NCI-H1092 treated with DMSO at 0.1 percent for 48 hours (cell line): ENCODE results near the gene SPATS2.
A peak's percentile ranks its signal among the peaks of the same experiment; 100 is the strongest.

ENCODE experiments used
- DNase-seq: peaks from one replicate; lab custom pipeline; 2025; lab: John Stamatoyannopoulos, UW

SPATS2 gene

DNA sequence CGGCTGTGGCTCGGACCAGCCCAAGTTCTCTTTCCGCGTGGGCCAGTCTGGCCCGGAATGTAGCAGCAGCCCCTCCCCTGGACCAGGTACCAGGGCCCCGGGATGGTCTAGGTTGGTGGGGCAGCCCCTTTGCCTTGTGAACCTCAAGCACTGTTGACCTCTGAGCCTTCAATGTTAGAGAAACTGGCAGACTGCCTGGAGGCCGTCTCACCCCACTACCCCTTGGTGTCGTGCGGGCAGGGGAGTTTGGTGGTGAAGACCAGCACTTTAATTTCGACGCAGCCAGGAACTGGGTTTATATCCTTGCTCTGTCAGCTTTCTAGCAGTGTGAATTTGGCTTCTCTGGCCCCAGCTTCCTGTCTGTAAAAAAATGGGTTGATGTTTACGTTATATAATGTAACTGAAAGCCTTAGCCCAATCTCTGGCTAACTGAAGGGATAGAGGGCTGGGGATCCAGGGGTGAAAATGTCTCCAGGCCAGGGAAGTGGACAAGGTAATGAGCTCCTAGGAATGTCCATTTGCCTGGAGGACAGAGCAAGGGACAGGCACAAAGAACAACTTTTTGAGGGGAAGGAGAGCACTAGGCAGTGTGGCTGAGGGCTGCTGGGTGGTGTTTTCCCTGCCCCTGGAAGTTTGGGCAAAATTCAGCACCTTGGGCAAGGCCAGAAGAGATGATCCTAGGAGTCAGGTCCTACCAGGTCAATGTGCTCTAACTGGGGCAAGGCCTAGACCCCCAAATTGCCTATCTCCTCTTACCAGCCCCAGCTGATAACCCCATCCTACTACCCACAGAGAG, 189.3 kb downstream of the SPATS2 start:
- no peak for DNase-seq

DNA sequence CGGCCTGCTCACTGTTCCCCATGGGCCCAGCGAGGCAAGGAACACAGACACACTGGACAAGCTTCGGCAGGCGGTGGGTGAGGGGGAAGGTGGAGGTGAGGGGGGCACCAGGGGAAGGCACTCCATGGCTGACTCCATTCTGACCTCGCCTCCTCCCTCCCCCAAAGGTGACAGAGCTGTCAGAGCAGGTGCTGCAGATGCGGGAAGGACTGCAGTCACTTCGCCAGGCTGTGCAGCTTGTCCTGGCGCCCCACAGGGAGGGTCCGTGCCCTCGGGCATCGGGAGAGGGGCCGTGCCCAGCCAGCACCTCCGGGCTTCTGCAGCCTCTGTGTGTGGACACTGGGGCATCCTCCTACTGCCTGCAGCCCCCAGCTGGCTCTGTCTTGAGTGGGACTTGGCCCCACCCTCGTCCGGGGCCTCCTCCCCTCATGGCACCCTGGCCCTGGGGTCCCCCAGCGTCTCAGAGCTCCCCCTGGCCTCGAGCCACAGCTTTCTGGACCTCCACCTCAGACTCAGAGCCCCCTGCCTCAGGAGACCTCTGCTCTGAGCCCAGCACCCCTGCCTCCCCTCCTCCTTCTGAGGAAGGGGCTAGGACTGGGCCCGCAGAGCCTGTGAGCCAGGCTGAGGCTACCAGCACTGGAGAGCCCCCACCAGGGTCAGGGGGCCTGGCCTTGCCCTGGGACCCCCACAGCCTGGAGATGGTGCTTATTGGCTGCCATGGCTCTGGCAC, 190.1 kb downstream of the SPATS2 start:
- no peak for DNase-seq

DNA sequence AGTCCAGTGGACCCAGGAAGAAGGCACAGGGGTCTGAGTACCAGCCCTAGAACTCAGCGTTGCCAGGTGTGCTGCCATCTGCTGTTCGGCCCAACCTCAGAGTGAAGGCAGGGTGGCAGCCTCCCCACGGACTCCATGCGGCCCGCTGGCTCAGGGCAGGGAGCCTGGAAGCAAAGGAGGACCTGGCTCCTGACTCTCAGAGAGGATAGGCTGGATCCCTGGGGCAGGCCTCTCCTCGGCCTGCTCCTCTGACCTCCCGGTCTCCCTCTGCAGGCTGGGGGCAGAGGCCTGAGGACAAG, 190.6 kb downstream of the SPATS2 start:
- DNase-seq = no peak

DNA sequence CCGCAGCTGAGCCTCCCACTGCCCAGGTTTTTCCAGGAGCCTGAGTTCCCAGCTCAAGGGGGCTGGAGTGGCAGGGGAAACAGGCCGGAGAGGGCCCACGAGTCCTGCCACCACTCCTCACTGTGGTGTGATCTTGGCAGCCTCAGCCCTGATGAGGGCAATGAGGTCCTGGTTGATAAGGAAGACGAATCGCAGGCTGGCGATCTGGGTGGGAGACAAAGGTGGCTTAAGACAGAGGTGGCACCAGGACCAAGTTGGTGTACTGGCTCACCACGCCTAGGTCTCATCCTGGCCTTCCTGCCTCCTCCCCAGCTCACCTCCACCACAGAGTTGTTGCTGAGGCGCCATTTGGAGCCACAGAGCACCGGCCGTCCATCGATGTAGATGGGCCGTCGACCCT, 191.3 kb downstream of the SPATS2 start:
- DNase-seq = no peak

DNA sequence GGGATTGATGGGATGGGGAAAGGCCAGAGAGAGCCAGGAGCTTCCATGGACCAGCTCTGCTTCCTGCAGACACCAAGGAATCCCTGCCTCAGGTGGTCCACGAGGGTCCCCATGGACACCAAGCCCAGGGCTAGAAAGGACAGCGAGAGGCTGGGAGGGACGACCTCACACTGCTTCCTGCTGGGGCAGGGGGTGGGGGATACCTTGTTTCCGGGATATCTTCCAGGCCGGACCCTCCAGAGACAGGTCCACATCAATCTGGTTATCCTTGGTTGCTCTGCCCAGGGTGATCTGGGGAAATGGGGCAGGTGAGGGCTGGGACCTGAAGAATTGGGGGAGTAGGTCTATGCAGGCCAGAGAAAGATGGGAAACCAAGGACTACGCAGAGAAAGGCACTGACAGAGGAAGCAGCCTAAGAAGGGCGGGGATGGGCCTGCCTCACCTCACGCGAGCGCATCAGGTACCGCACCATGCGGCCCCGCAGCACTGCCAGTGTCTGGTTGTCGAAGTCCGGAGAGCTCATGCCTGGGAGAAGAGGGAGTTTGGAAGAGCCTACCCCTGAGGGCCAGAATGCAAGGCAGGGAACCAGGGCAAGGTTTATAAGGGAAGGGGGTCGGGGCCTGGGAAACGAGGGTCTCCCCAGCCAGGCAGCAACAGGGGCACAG, 191.9 kb downstream of the SPATS2 start:
- no peak for DNase-seq

DNA sequence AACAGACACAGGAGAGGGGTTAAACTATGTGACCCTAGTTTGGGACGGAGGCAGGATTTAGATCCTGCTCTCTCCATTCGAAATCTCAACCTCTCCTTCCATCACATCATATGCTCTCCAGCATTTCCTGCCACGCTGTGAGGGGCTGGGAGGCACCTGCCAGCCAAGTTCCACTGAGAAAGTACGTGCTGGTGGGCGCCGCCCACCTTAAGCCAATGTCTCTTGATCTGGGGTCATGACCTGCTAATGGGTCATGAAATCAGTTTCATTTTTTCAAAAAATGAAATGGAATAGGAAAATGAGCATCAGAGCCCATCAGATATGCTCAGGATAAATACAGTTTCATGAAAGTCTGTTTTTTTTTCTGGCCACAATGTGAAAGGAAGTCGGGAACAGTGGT, 193.4 kb downstream of the SPATS2 start:
- no peak for DNase-seq

DNA sequence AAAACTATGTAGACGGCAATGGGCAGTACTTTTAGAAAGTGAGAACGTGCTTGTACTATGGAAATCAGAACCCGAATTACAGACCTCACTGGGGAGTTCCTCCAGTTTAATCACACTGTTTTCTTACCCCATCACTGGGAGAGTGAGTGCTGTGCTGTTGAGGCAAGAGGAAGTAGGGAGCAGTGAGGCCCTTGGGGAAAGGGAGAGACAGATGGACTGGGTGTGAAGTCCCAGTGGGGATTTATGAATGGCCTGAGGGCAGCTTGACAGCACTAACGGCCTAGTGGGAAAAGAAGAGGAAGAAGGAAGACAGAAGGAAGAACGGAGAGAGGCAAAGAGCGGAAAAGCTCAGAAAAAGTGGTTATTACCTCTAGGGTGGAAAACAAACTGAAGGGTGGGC, 195.0 kb downstream of the SPATS2 start:
- no peak for DNase-seq

DNA sequence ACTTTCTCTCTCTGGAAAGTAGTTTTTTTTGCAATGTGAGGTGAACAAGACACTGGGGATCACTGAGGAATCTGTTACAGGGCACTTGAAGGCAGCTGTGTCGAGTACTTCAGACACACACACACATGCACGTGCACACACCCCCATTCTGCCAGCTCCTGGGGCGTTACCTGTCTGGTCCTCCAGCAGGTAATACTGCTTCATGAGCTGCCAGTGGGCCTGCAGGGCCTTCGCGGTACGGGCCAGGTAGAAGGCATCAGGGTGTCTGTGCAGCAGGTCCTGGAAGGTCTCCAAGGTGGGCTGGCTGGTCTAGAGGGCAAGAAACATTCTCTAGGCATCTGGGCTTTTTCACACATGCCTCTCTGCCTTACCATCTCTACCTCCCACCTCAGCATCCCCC, 195.6 kb downstream of the SPATS2 start:
- no peak for DNase-seq

DNA sequence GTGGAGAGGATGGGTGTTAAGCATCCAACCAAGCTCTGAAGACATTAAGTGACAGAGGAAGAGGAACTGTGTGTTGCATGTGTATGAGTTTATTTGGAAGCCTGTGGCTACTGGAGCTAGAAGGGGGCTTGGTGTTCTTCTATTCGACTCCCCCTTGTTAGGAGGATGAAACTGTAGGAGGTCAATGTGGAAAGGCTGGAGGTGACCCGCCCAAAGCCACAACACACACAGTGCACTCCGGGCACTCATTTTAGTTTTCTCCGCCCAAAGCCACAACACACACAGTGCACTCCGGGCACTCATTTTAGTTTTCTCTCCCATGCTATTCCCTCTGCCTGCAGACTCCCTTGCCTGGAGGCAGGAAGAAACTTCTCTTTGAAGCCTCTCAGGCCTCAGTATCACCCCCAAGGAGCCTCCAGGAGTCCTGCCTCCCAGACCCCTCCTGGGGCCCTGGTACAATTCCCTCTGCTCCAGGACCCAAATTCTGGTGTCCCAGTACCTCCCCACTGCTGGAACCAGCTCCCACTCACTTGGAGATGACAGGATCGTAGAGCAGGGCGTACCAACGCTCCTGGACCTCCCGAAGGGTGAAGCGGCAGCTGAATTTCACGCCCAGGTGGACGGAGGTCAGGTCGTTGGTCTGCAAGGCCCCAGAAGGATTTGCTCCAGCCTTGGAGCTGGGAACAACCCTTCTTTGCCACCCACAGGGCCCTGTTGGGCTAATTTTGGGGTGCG, 196.9 kb downstream of the SPATS2 start:
- no peak for DNase-seq

DNA sequence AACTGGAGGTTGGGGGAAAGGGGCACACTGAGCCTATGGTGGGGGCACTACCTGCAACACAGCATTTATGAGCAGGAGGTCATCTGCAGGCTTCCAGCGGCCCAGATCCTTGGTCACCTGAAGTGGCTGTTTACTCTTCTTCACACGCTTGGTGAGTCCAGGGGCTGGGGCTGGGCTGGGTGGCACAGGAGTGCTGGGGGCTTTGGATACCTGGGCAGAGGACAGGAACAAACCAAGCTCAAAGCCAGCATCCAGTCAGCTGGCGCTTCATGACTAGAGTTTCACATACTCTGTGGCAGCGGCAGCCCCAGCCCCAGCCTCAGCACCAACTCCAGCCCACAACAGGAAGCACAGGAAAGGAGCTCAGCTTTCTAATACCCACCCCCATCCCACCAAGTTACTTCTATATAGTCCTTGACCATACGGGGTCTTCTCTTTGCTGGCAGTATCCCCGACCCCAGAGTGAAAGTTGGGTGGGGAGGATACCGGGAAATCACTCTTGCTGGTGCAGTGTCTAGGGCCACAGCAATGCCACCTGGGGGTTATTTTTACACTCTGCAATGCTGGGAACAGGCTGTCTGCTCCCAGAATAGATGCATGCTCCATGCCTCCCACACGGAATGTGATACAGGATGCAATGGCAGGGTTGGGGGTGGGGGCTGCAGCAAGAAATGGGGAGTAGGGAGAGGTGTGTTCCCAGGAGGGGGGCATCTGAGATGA, 197.6 kb downstream of the SPATS2 start:
- no peak for DNase-seq

DNA sequence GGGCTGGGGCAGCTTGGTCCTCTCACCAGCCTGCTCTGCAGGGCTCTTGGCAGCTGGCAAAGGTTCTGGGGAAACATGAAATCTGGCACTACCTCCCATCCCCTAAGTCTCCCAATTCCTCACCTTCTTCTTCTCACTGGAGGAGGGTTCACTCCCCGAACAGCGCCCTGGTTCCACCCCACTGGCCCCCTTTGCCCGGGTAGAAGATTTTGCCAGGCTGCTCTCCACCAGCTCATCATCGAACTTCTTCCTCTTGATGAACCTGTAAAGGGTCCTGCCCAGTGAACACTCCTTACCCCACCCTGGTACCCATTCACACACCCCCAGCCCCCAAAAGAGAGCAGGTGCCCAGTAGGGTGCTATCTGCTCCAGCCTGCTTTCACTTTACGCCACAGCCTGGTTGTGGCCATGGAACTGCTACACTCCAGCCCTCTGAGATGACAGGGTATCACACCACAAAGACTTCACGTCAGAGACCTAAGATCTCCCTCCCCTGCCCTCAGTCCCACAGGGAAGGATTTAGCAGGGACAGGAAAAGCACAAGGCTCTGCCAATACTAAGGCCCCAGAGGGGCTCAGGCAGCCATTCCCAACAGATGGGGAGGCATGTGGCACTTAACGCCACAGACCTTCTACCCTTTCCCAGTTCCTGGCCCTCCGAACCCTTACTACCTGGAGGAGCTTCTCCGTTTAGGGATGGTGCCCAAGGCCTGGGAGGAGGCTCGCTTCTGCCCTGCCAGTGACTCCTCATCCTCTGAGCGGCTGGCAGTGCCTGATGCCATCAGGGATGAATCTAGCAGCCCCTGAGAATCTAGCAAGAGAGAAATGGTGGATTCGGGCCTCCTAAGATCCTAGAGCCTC, 198.4 kb downstream of the SPATS2 start:
- no peak for DNase-seq

DNA sequence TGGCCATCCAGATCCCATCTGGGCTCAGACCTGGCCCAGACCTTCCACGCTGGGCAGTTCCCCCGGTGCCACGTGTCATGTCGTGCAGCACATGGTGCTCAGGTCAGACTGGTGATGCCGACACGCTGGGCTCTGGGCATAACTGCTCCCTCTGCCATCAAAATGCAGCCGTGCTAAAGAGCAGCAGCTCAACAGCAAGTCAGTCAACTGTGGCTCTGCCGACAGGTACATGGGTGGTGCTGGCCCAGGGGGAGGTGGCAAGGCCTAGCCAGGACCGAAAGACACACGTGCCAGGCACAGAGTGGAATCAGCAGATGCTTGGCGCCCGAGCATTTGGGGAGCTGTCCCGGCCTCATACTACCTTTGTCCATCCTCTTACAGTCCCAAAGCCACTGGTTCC, 199.1 kb downstream of the SPATS2 start:
- no peak for DNase-seq

DNA sequence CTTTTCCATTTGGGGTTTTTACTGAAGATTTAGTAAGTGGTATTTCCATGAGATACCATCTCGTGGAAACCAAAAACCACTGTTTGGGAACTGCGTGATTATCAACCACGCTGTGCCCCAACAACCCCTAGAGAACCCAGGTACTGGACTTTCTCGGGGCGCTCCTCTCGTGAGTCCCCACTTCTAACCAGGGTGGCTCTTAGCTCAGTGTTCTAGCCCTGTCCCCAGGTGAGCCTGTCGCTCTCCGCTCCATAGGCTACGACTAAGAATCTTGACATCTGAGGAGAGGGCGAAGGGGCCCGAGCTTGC, 200.0 kb downstream of the SPATS2 start:
- no peak for DNase-seq

DNA sequence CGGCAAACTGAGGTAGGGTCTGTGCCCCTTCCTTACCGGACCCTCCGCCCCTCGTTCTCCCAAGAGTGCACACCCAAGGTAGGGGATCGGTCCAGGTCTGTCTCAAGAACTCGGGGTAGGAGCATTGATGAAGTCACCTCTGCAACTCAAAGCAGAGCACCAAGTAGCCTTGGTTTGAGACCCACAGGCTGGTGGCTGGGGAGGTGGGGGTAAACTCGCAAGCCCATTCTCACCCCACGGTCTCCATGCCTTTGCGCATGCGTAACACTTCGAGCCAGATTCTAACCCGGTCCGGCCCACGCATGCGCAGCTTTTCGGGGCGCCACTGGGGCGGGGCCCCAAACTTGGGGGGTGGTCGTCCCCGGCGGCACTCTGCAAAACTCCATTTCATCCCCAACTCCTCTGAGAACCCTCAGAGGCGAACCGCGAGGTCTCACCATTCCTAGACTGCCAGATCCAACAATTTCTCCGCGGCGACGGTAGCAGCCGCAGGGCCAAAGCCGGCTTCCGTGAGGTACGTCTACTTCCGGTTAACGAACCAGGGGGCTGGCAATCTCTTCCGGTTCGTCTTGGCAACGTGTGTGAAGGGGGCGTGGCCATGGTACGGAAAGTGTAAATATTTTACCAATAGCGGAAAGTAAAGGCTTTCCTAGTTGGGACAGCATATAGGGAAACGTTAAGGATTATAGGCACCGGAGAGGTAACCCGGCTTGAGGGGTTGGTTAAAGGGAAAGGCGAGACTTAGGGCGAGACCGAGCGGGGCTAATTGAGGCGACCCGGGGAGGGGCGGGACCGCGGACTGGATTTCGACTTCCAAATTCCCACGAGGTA, 200.6 kb downstream of the SPATS2 start, which contains the start of gene MCRS1:
TSS of gene MCRS1 (minus strand) at position 532 of the 831 bp plus-strand sequence. CDS start 1,411 bp downstream, outside the sequence.
- peak; percentile 84 for DNase-seq

DNA sequence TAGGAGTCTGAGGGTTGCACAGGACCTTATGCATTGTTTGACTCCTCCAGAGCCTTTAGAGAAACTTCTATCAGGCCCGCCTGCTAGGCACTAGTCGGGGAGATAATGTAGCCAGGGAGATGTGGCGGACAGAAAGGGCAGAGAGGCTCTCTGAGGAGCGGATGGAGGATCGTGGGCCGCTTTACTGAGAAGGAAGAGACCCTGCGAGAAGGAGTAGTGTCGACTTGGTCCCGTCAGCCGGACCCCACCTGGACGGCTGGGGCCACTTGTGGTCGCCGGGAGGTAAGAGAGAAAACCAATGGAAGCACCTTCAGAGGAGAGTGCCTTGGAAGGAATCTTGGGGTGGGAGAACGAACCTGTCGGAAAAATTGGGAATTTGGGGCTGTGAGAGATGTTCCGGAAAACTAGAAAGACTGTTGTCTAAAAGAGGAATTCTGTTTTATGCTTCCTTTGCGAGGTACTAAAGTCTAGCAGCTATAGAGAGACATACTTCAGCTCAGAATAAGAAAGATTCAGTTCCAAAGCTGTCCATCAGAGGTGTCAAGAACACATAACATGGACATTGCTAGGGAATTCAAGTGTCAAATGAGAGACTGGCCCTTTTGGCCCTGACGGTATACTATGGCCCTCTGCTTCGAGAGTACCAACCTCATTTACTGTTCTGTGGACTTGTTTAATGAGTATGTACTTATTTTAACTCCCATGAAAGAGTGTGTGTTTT, 201.3 kb downstream of the SPATS2 start:
- no peak for DNase-seq
